Right lobe of liver (tissue), 6 donors: Measurements from ENCODE around the gene ITPR2. TPM values are rescaled to one million over a fixed set of nuclear protein-coding genes. Genes with fewer than 3 reads are reported as not detected.

Experiments
- ATAC-seq, 4 donors: fragments of 200-7000 bp; cut with Tn5 transposase; one replicate each; pipeline ENCODE4 v1.9.1; 2020; ENCODE audit warnings: mild to moderate bottlenecking in 4 of 4, moderate library complexity in 4 of 4
- DNase-seq, 3 donors: peaks; one replicate each; pipeline ENCODE4 v3.0.0-alpha.2; 2020
- H3K27ac ChIP-seq, 3 donors: fragments of 200-600 bp; one replicate each; pipeline ENCODE4 v1.8.0; 2022
- H3K27me3 ChIP-seq, 2 donors: fragments of 200-600 bp; one replicate each; pipeline ENCODE4 v1.8.0; 2022
- H3K36me3 ChIP-seq, 4 donors: fragments of 200-600 bp; sonication (generic) in 1 of 4; one replicate each; pipeline versions ENCODE4 v1.5.1 to v1.8.0; 2017 to 2022; ENCODE audit warnings: control low read depth in 1 of 4
- H3K4me1 ChIP-seq, 4 donors: fragments of 200-600 bp; sonication (generic) in 1 of 4; one replicate each; pipeline versions ENCODE4 v1.5.1 to v1.8.0; 2017 to 2022; ENCODE audit warnings: control low read depth in 1 of 4
- H3K4me3 ChIP-seq, 3 donors: fragments of 200-600 bp; one replicate each; pipeline ENCODE4 v1.8.0; 2022
- H3K9me3 ChIP-seq, 4 donors: fragments of 200-600 bp; sonication (generic) in 1 of 4; one replicate each; pipeline versions ENCODE4 v1.5.1 to v1.8.0; 2017 to 2022; ENCODE audit warnings: control low read depth in 1 of 4
- POLR2A ChIP-seq: fragments of 450-650 bp; IDR thresholded peaks from one replicate; pipeline ENCODE4 v1.6.1; 2017; ENCODE audit warnings: antibody characterized with exemption, mild to moderate bottlenecking
- WGBS: methylation state at CpG from one replicate; pipeline ENCODE4 v1.1.6; 2018; ENCODE audit warnings: low coverage, low lambda C conversion rate; ENCODE audit not compliant: insufficient coverage; ENCODE audit errors: missing lambda C conversion rate; 5-methylcytosine and 5-hydroxymethylcytosine counted together
- intact Hi-C, 2 donors: fragments of 100-400 bp; cut with DNase I; formaldehyde crosslinking; loops; one replicate each; pipeline versions ENCODE4 v1.11.2 to v1.14.1; 2022
- total RNA-seq, 6 experiments: library from RNA; depleted of rRNA in 2 of 6; stranded (reverse); fragments of >200 nt in 2 of 6; fragmentation: NEBNext Ultra II Directional in 3 of 6; extraction: Animal tissue kit (Norgen Biotek cat#: 25700) in 3 of 6; gene quantifications; one replicate each; pipeline versions ENCODE4 v1.1.0 to v1.2.4, GENCODE V29; 2016 to 2023
- TF ChIP-seq, protein P1 (sequence below), 4 donors: fragments of 200-600 bp in 3 of 4; fragments of 450-650 bp in 1 of 4; IDR thresholded peaks; one replicate each; pipeline versions ENCODE4 v1.5.1 to v1.8.0; 2016 to 2022; ENCODE audit warnings: antibody characterized with exemption in 4 of 4, mild to moderate bottlenecking in 2 of 4
- donor health status: DM: no; HTN: yes; CAD: no.
- donor health status: DM: no; HTN: no; CAD: no.
- donor health status: DM: no; HTN: no; CAD: no.
- donor health status: DM: no; HTN: yes; CAD: no.
- donor health status: DM: no; HTN: yes; CAD: no.

ITPR2 gene
- total RNA-seq, 6 experiments from 2014 or later, result 39.3 to 114 (median 57.2) TPM

DNA sequence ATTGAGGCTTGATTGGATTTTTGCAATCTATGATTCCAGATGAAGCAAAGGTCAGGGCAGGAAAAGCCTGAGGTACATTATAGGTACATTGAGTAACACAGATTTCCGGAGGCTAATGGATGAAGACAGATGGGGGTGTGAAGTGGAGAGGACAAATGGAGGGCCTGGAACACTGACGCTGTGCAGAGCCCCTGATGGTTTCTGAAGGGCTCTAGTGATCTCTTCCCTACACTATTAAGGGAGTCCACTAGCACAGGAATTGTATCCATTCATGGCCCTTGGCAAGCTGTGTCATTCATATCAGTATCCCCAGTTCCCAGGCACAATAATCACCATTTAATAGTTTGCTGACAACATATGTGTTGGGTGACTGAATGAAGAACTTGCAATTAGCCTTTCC, 284.8 kb downstream of the ITPR2 start:
- DNase-seq, result no peak
- no peaks in the 10 kb centered on the region for H3K27me3 ChIP-seq
- peaks cover 0 to 6% (median 0%) of the 10 kb centered on the region in 4 donors for H3K4me1 ChIP-seq
- WGBS, result 80% methylated on average over 1 of the region's 2 CpGs
- no peak for TF ChIP-seq POLR2A
- TF ChIP-seq, protein P1, sequence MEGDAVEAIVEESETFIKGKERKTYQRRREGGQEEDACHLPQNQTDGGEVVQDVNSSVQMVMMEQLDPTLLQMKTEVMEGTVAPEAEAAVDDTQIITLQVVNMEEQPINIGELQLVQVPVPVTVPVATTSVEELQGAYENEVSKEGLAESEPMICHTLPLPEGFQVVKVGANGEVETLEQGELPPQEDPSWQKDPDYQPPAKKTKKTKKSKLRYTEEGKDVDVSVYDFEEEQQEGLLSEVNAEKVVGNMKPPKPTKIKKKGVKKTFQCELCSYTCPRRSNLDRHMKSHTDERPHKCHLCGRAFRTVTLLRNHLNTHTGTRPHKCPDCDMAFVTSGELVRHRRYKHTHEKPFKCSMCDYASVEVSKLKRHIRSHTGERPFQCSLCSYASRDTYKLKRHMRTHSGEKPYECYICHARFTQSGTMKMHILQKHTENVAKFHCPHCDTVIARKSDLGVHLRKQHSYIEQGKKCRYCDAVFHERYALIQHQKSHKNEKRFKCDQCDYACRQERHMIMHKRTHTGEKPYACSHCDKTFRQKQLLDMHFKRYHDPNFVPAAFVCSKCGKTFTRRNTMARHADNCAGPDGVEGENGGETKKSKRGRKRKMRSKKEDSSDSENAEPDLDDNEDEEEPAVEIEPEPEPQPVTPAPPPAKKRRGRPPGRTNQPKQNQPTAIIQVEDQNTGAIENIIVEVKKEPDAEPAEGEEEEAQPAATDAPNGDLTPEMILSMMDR (IDR thresholded peaks at IDR 0.05), result no peak
- no peaks in the 10 kb centered on the region for H3K9me3 ChIP-seq
- intact Hi-C loops, result no loop called here
- H3K27ac ChIP-seq, result no peak overlapping the region
- H3K4me3 ChIP-seq, result no peak overlapping the region
- peaks cover 0 to 30% (median 2%) of the 10 kb centered on the region in 4 donors for H3K36me3 ChIP-seq
- peak in 1 of 4 donors; percentile 9 for ATAC-seq

DNA sequence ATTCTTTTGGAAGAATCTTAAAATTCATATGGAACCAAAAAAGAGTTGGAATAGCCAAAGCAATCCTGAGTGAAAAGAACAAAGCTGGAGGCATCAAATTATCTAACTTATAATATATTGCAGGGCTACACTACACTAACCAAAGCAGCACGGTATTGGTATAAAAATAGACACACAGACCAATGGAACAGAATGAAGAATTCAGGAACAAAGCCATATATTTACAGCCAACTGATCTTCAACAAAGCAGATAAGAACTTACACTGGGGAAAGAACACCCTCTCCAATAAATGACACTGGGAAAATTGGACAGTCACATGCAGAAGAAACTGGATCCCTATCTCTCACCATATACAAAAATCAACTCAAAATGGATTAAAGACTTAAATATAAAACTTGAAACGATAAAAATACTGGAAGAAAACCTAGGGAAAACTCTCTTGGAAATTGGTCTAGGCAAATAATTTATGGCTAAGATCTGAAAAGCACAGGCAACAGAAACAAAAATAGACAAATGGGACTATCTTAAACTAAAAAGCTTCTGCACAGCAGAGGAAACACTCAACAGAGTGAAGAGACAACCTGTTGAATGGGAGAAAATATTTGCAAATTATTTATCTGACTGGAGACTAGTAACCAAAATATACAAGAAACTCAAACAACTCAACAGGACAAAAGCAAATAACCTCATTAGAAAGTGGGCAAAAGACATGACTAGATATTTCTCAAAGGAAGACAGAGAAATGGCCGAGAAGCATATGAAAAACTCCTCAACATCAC, 286.3 kb downstream of the ITPR2 start:
- Histone ChIP-seq H3K9me3 (no peaks in the 10 kb centered on the region), H3K4me3 (no peak overlapping the region), H3K27ac (no peak overlapping the region), H3K4me1 (peaks cover 0 to 6% (median 0%) of the 10 kb centered on the region in 4 donors), H3K36me3 (peaks cover 0 to 34% (median 0%) of the 10 kb centered on the region in 4 donors), H3K27me3 (no peaks in the 10 kb centered on the region)
- ATAC-seq, result no peak
- 93% methylated on average over 3 of the region's 3 CpGs for WGBS
- TF ChIP-seq POLR2A, result no peak
- TF ChIP-seq, protein P1 (IDR thresholded peaks at IDR 0.05), result no peak
- intact Hi-C loops, result no loop called here
- DNase-seq, result no peak

- no peak overlapping the region for H3K27ac ChIP-seq
- WGBS, result 98% methylated on average over 4 of the region's 4 CpGs
- H3K36me3 ChIP-seq, result peaks cover 0 to 5% (median 0%) of the 10 kb centered on the region in 4 donors
- peak in 3 of 4 donors; percentile 28 to 59 (median 49) for ATAC-seq
- H3K4me3 ChIP-seq, result no peak overlapping the region
- H3K9me3 ChIP-seq, result no peaks in the 10 kb centered on the region
- intact Hi-C loops, result no loop called here
- no peak for DNase-seq
- no peaks in the 10 kb centered on the region for H3K27me3 ChIP-seq
- TF ChIP-seq POLR2A, result no peak
- TF ChIP-seq, protein P1 (IDR thresholded peaks at IDR 0.05), result no peak
- H3K4me1 ChIP-seq, result no peaks in the 10 kb centered on the region
These were observed 293.9 kb downstream of the ITPR2 start for GRCh38 chr12:26539131-26539530.

DNA sequence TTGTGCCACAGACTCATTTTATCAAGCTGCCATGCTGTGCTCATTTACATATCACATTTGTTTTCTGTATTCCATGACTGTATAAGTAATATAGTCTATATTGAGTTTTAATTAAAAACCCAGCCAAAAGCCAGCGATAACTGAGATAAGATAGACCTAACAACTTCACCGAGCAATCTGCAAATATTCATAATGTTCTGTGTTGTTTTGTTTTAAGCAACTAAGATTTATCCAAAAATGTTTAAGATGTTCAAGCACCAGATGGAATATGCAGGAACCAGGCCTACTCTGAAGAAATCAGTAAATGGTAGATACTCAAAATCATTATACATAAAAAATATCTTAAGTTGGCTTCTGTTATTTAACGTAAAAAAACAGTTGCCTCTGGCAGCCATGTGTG, 295.3 kb downstream of the ITPR2 start:
- DNase-seq (no peak), ATAC-seq (no peak)
- TF ChIP-seq, protein P1 (IDR thresholded peaks at IDR 0.05), result no peak
- TF ChIP-seq POLR2A, result no peak
- H3K9me3 ChIP-seq, result no peaks in the 10 kb centered on the region
- WGBS, result 97% methylated on average over 3 of the region's 3 CpGs
- no peaks in the 10 kb centered on the region for H3K27me3 ChIP-seq
- intact Hi-C loops, result no loop called here
- no peak overlapping the region for H3K27ac ChIP-seq
- H3K4me1 ChIP-seq, result no peaks in the 10 kb centered on the region
- peaks cover 0 to 2% (median 0%) of the 10 kb centered on the region in 4 donors for H3K36me3 ChIP-seq
- H3K4me3 ChIP-seq, result no peak overlapping the region
